GM06990 (cell line): ENCODE measurements around the gene AGAP3.

Experiments
- DNase-seq: peaks from one replicate; pipeline ENCODE4 v3.0.0-alpha.2; 2011; ENCODE audit not compliant: insufficient read length; ENCODE audit errors: extremely low read depth
- H3K27me3 ChIP-seq: replicated peaks from 2 replicates; pipeline ENCODE4 v1.6.0; 2011; ENCODE audit warnings: low read length; ENCODE audit not compliant: control insufficient read depth, insufficient read depth
- H3K36me3 ChIP-seq: 2 replicates; pipeline ENCODE4 v1.5.1; 2011; ENCODE audit warnings: low read length; ENCODE audit not compliant: control insufficient read depth, insufficient read depth
- H3K4me3 ChIP-seq: replicated peaks from 2 replicates; pipeline ENCODE4 v1.5.1; 2011; ENCODE audit warnings: low read depth, mild to moderate bottlenecking, control low read depth, low read length
- CTCF ChIP-seq: IDR thresholded peaks from 2 replicates; pipeline ENCODE4 v1.5.1; 2011; ENCODE audit warnings: low read length, control low read depth, mild to moderate bottlenecking, inconsistent platforms; ENCODE audit not compliant: insufficient read depth, poor library complexity, severe bottlenecking

Gene AGAP3

GRCh38 chr7:151095828-151096475 is 9.7 kb downstream of the AGAP3 start:
- no peak overlapping the region for H3K4me3 ChIP-seq
- no peak for DNase-seq
- H3K27me3 ChIP-seq: no peaks in the 10 kb centered on the region
- H3K36me3 ChIP-seq: peaks cover 2% of the 10 kb centered on the region
- TF ChIP-seq CTCF: no peak

GRCh38 chr7:151099486-151100211 is 13.4 kb downstream of the AGAP3 start:
- H3K36me3 ChIP-seq: no peaks in the 10 kb centered on the region
- H3K27me3 ChIP-seq: no peaks in the 10 kb centered on the region
- no peak overlapping the region for H3K4me3 ChIP-seq
- no peak for TF ChIP-seq CTCF
- no peak for DNase-seq

- no peak for TF ChIP-seq CTCF
- DNase-seq: no peak
- no peaks in the 10 kb centered on the region for H3K36me3 ChIP-seq
- no peaks in the 10 kb centered on the region for H3K27me3 ChIP-seq
- no peak overlapping the region for H3K4me3 ChIP-seq
These were observed 14.6 kb downstream of the AGAP3 start for GRCh38 chr7:151100921-151101320.

- no peaks in the 10 kb centered on the region for H3K27me3 ChIP-seq
- TF ChIP-seq CTCF: no peak
- no peak overlapping the region for H3K4me3 ChIP-seq
- DNase-seq: no peak
- H3K36me3 ChIP-seq: no peaks in the 10 kb centered on the region
These were observed 15.5 kb downstream of the AGAP3 start for GRCh38 chr7:151101621-151102396.

GRCh38 chr7:151102991-151103390 is 16.7 kb downstream of the AGAP3 start:
- H3K4me3 ChIP-seq: no peak overlapping the region
- no peaks in the 10 kb centered on the region for H3K27me3 ChIP-seq
- DNase-seq: no peak
- TF ChIP-seq CTCF: no peak
- no peaks in the 10 kb centered on the region for H3K36me3 ChIP-seq
